Activated effector memory CD4-positive, alpha-beta T cell treated with anti-CD3 and anti-CD28 coated beads, Interleukin-2, amount 50 U/mL, for 16 hours (primary cell): Measurements from ENCODE around the gene FES.
"Not testable (repeated sequence)": the region's sequence is repeated elsewhere in the genome, so short reads cannot be mapped to it uniquely, and the experiment has no call there.

Experiments
- DNase-seq: peaks from one replicate; pipeline ENCODE4 v3.0.0-alpha.2; 2020

Gene FES

GRCh38 chr15:90893175-90894090, 9.1 kb downstream of the FES start:
- no peak for DNase-seq

GRCh38 chr15:90895571-90896117, 11.3 kb downstream of the FES start:
- DNase-seq: no peak

DNA sequence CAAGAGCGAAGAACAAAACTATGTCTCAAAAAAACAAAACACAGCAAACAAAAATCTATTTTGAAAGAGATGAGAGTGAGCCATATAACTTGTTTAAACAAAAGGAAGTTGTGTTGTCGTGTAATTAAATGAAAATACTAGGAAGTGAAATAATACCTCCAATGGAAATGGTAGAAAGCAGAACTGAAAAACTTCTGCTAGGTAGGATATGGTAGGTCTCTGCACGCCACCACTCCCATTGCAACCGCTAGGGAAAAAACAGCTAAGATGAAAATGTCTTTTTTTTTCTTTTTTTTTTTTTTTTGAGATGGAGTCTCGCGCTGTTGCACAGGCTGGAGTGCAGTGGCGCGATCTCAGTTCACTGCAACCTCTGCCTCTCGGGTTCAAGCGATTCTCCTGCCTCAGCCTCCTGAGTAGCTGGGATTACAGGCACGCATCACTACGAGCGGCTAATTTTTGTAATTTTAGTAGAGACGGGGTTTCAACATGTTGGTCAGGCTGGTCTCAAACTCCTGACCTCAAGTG, 12.9 kb downstream of the FES start:
- not testable (repeated sequence) for DNase-seq

DNA sequence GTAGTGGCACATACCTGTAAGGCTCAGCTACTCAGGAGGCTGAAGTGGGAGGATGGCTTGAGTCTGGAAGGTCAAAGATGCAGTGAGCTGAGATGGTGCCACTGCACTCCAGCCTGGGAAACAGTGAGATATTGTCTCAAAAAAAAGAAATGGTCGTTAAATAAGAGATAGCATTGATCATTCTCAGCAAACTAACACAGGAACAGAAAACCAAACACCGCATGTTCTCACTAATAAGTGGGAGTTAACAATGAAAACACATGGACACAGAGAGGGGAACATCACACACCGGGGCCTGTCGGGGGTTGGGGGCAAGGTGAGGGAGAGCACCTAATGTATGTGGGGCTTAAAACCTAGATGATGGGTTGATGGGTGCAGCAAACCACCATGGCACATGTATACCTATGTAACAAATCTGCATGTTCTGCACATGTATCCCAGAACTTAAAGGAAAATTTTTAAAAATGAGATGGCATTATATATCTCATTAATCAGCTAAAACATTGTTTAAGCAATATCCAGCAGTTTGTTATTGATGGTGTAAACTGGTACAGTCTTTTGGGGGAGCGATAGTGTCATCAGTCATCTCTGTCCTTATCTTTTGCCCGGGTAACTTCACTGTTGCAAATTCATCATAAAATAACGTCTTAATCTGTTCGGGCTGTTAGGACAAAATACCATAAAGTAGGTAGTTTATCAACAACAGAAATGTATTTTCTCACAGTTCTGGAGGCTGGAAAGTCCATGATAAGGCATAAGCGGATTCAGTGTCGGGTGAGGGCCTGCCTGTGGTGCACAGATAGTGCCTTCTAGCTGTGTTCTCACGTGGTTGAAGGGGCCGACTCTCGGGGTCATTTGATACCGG, 17.1 kb downstream of the FES start:
- peak; percentile 59 for DNase-seq

GRCh38 chr15:90902040-90902839, 17.9 kb downstream of the FES start:
- peak; percentile 90 for DNase-seq

DNA sequence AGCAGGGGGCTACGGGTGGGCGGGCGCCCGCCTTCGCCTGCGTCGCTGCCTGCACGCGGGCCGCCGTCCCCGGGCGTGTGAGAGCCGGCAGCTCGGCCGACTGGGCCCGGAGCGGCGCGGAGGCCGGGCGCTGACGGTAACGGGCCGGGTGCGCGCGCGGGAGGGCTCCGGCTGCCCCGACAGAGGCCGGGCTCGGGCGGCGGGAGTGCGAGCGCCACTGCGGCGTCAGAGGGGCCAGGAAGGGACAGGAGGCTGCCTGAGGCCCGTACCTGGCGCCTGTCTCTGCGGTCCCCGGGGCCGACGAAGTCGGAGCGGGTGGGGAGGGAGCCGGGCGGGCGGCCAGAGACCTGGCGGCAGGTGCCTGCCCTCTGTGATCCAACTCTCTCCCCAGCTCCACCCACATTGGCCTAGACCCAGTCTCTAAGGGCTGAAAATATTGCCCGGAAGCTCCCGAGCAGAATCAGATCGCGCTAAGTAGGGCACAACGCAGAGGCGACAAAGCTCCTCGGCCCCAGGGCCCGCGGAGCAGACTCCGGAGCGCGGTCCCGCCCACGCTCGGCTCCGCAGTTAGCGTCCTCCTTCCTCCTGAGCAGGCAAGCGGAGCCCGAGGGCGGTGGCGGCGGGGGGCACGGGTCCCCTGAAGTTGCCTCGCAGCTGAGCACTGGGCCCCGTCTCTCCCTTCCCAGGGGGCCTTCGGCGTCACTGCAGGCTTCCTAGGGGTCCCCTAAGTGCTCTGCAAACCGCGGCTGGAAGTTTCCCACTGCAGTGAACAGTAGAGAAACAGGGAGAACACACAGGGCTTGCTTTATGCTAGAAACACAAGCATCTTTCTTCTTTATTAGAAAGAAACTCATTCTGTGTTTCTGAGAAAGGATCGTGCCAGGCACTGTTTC, 18.8 kb downstream of the FES start, which contains the start of gene MAN2A2:
Gene MAN2A2, plus strand, starts transcription at position 463 of the 893 bp plus-strand sequence. CDS start 906 bp downstream, outside the sequence.
- peak; percentile 90 for DNase-seq

DNA sequence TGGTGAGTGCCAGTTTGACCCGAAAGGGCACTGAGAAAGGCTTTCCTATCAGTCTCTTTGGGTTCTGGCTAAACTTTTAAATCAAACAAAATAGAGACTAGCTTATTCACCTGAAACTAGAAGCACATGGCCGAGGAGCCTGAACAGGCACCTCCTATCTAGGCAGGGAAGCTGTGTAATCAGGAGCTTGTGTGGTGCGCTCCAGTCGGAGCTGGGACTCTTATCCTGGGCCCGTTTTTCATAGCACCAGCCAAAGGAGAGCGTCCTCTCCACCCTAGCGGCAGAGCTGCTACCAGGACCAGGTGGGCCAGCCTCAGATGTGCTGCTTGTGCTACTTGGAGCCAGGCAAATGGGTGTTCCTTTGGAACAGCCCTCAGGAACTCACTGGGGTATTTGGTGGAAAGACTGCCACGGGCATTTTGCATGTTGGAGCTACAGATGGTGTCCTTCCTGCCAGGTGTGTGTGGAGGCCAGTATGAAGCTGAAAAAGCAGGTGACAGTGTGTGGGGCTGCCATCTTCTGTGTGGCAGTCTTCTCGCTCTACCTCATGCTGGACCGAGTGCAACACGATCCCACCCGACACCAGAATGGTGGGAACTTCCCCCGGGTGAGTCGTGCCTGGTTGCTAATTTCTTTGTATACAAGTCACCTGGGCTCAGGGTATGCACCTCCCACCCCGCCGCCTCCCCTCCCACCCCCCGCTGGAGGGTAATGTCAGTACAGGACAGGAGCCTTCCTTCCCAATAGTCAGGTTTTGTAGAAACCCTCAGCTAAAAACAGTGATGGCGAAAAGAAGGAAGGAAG, 19.6 kb downstream of the FES start:
- DNase-seq: no peak

DNA sequence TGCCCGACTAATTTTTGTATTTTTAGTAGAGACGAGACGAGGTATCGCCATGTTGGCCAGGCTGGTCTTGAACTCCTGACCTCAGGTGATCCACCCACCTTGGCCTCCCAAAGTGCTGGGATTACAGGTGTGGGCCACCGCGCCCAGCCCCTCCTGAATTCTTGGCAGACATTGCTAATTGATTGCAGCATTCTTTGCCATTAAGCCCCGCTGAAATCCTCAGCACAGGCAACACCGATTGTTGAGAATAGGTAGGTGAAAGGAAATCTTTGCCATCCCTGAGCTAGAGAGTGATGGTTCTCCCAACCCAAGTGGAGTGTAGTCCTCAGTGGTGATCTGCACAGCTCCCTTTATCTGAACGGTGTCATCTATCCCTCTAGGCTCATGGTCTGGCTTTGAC, 20.4 kb downstream of the FES start:
- DNase-seq: no peak

DNA sequence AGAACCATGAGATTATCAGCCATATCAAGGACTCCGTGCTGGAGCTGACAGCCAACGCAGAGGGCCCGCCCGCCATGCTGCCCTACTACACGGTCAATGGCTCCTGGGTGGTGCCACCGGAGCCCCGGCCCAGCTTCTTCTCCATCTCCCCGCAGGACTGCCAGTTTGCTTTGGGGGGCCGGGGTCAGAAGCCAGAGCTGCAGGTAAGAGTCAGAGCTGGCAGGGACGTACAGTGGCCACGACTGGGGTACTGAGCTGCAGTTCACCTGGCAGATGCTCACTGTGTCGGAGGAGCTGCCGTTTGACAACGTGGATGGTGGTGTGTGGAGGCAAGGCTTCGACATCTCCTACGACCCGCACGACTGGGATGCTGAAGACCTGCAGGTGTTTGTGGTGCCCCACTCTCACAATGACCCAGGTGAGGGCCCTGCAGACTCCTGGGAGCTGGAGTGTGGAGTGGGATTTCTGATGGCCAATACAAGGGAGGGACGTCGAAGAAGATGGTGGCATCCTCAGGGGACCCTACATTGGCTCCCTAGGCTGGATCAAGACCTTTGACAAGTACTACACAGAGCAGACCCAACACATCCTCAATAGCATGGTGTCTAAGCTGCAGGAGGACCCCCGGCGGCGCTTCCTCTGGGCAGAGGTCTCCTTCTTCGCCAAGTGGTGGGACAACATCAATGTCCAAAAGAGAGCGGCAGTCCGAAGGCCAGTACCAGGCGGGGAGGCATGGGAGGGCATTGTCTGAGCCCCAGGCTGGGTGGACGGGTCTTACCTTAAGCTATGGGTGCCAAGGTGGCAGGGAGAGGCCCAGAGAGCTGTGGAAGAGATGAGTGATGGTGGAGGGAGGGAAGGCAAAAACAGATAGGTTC, 21.2 kb downstream of the FES start:
- no peak for DNase-seq

DNA sequence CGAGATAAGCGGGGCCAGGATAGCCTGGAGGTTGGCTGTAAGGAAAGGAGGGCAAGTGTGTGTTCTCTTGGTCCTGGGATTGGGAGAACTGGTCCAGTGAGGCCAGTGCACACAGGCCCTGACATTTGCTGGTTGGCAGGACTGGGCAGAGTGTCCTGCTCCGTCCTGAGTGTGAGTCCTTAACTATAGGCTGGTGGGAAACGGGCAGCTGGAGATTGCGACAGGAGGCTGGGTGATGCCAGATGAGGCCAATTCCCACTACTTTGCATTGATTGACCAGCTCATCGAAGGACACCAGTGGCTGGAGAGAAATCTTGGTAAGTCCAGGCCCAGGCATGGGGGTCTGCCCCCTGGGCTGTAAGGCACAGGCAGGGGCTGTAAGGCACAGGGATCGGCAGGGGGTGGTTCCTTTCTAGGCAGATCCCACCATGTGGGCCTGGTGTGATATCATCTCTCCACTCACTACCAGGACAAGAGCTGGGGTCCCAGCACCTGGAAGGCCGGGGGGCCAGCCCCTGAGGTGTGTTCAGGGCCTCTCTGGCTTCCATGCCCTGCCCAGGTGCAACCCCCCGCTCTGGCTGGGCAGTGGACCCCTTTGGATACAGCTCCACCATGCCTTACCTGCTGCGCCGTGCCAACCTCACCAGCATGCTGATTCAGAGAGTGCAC, 22.0 kb downstream of the FES start:
- DNase-seq: no peak

DNA sequence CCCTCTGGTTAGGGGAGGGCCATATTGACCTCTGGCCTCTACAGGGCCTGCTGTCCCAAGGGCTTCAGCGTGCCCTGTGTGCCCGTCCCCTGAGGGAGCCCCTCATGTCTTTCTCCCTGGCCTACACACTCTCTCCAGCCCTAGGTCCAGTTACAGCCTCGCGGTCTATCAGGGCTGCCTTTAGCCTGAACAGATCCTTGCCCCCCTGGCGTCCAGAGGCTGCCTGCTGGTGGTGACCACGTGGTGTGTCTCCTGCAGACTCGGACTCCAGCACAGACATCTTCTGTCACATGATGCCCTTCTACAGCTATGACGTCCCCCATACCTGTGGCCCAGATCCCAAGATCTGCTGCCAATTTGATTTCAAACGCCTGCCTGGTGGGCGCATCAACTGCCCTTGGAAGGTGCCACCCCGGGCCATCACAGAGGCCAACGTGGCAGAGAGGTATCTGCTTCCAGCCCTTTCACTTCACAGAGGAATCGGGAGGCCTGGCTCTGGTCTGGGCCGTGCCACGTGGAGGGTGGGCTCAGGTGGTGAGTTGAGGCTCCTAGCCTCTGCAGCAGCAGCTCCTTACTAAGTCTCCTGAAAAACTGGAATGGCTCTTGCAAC, 22.9 kb downstream of the FES start:
- DNase-seq: no peak

DNA sequence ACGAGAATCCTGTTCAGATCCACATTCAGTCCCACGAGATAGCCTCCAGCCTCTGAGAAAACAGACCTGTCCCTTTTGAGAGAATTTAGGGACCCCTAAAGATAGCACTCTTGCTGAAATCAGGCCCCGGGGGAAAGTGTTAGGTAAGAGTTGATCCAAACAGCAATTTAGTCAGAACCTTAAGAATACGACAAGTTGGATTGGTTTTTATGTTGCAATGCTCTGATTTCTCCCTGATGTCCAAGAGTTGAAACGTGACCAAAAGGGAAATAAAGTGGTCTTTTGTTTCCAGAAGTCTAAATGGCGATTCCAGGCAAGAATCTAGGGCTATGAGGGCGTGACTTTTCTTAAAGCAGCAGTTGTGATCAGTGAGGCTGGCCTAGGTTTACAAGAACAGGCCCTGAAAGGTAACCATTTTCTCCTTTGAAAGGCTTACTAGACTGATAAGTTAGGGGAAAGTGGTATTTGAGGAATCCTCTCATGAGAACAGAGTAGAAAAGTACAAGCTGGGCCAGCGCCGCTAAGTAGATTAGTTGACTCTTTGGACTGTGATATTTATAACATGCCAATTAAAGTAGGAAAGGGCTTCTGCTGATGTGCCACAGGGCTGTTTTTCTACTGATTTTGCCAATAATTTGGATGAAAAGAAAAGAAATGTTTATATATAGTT, 23.7 kb downstream of the FES start:
- DNase-seq: no peak

DNA sequence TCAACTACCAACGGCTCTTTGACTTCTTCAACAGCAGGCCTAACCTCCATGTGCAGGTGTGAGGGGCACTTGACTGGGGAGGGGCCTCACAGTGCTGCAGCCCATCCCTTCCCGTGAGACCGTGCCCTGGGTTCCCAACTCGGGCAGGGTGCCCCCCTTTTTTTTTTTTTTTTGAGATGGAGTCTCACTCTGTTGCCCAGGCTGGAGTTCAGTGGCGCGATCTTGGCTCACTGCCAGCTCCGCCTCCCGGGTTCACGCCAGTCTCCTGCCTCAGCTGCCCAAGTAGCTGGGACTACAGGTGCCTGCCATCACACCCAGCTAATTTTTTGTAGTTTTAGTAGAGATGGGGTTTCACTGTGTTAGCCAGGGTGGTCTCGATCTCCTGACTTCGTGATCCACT, 25.1 kb downstream of the FES start:
- DNase-seq: not testable (repeated sequence)

- DNase-seq: no peak
These were observed 25.7 kb downstream of the FES start for GRCh38 chr15:90909976-90910375.

DNA sequence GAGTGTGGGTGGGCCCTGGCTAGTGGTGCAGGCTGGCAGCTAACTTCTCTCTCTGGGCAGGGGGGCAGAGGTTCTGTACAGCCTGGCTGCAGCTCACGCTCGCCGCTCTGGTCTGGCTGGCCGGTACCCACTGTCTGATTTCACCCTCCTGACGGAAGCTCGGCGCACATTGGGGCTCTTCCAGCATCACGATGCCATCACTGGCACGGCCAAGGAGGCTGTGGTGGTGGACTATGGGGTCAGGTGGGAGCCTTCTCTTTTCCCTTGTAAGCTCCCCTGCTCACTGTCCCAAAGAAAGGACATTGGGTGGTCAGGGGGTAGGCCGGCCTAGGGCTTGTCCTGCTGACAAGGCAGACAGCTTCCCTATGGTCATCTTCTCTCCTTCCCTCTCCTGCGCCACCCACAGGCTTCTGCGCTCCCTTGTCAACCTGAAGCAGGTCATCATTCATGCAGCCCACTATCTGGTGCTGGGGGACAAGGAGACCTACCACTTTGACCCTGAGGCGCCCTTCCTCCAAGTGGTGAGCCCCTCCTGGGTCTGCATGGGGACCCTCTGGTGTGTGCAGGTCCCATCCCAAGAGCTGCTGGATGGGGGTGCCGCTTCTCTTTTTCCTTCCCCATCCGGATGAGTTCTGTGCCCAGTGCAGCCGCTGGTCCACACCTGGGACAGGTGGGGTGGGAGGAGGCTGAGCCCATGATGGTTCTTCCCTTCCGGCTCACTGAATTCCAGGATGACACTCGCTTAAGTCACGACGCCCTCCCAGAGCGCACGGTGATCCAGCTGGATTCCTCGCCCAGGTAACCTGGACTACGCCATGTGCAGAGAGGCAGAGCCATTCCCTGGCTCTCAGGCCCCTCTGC, 26.4 kb downstream of the FES start:
- DNase-seq: no peak

DNA sequence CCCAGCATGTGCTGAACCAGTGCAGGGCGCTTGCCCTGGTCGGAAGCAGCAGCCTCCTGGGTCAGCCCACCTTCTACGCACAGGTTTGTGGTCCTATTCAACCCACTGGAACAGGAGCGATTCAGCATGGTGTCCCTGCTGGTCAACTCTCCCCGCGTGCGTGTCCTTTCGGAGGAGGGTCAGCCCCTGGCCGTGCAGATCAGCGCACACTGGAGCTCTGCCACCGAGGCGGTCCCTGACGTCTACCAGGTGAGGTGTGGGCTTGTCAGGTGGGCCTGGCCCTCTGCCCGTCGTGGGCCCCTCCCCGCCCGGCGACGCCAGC, 27.0 kb downstream of the FES start:
- no peak for DNase-seq
